ENCODE results near the gene VASP. TPM values are rescaled to one million over a fixed set of nuclear protein-coding genes. Genes with fewer than 3 reads are reported as not detected.

Gene VASP
- total and polyA plus RNA-seq, 2 of the 13 experiments (the other 11 are each of a cell fraction or from before 2014, with no cell fraction given) = 41.8 to 67.1 TPM

GRCh38 chr19:45514376-45515051 is 7.2 kb downstream of the VASP start (continued):
- TF ChIP-seq LBX2 (CRISPR knock-in tag; IDR thresholded peaks at IDR 0.05; ENCODE audit: borderline replicate concordance) (no peak), ZBTB49 (CRISPR knock-in tag; IDR thresholded peaks at IDR 0.05; ENCODE audit: borderline replicate concordance) (no peak), LCORL (IDR thresholded peaks at IDR 0.05) (no peak), LCORL (CRISPR knock-in tag; IDR thresholded peaks at IDR 0.05) (peak; percentile 83), ATRX (CRISPR knock-in tag; IDR thresholded peaks at IDR 0.05; ENCODE audit: borderline replicate concordance) (no peak), ZFP1 (CRISPR knock-in tag; IDR thresholded peaks at IDR 0.05) (peak; percentile 49; the same call in 1 of the 2 replicates), ZKSCAN8 (CRISPR knock-in tag; IDR thresholded peaks at IDR 0.05; ENCODE audit: borderline replicate concordance) (no peak), ZNF317 (CRISPR knock-in tag; IDR thresholded peaks at IDR 0.05) (no peak), CCDC6 (CRISPR knock-in tag; IDR thresholded peaks at IDR 0.05) (0 out of 2 replicates have a peak, but pooled peaks have one; percentile 18), DDIT3 (CRISPR knock-in tag; IDR thresholded peaks at IDR 0.05) (no peak), ATAD3A (CRISPR knock-in tag; IDR thresholded peaks at IDR 0.05) (no peak), MXD1 (CRISPR knock-in tag; IDR thresholded peaks at IDR 0.05) (no peak), ZNF691 (CRISPR knock-in tag; IDR thresholded peaks at IDR 0.05; ENCODE audit: borderline replicate concordance, low read depth) (no peak), CC2D1A (CRISPR knock-in tag; IDR thresholded peaks at IDR 0.05) (no peak), ZNF280B (CRISPR knock-in tag; IDR thresholded peaks at IDR 0.05; ENCODE audit: borderline replicate concordance) (no peak), ZNF550 (CRISPR knock-in tag; IDR thresholded peaks at IDR 0.05; ENCODE audit: borderline replicate concordance) (no peak), ZNF263 (CRISPR knock-in tag; IDR thresholded peaks at IDR 0.05) (no peak), ELF4 (CRISPR knock-in tag; IDR thresholded peaks at IDR 0.05; ENCODE audit: borderline replicate concordance) (no peak), TMF1 (CRISPR knock-in tag; IDR thresholded peaks at IDR 0.05; ENCODE audit: low read depth) (no peak), ZNF713 (CRISPR knock-in tag; IDR thresholded peaks at IDR 0.05) (no peak), POGK (CRISPR knock-in tag; conservative IDR thresholded peaks at IDR 0.05) (no peak), ZFYVE20 (CRISPR knock-in tag; IDR thresholded peaks at IDR 0.05; ENCODE audit: borderline replicate concordance, low read depth) (no peak)
